ENCODE measurements around the gene C6orf15.

C6orf15 gene

DNA sequence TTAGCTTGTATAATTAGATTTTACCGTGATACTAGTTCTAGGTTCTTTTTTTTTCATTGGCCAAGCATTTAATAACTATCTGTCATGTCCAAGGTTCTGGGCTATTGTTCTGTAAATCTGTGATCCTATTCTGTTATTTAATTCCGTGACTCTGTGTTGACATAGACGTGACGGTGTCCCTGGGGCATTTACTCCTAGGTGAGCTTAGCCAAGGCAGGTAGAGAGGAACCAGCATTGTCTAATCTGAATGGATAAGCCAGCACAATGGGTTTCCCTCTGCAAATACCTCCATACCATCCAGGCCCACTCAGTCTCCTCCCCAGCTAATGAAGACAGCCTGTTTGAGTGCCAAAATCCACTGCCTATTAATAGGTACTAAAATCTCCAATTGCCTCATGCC is 16.8 kb upstream of the C6orf15 start:
- no peak for DNase-seq

GRCh38 chr6:31128093-31128676 is 15.8 kb upstream of the C6orf15 start:
- DNase-seq, result peak in 1 of 2 experiments; percentile 74

GRCh38 chr6:31126396-31127175 is 14.2 kb upstream of the C6orf15 start:
- DNase-seq, result no peak

GRCh38 chr6:31125586-31126363 is 13.4 kb upstream of the C6orf15 start:
- DNase-seq, result peak in 1 of 2 experiments; percentile 11

GRCh38 chr6:31125162-31125561 is 12.8 kb upstream of the C6orf15 start:
- DNase-seq, result no peak

GRCh38 chr6:31122791-31123706 is 10.7 kb upstream of the C6orf15 start:
- DNase-seq, result no peak

GRCh38 chr6:31121131-31121790 is 8.9 kb upstream of the C6orf15 start:
- no peak for DNase-seq

- no peak for DNase-seq
Observed at GRCh38 chr6:31120151-31120915, 8.0 kb upstream of the C6orf15 start, which contains the start of gene CDSN. TSS of gene CDSN (minus strand) at chr6:31120446. CDS start at chr6:31120419, 27 bp downstream.

DNA sequence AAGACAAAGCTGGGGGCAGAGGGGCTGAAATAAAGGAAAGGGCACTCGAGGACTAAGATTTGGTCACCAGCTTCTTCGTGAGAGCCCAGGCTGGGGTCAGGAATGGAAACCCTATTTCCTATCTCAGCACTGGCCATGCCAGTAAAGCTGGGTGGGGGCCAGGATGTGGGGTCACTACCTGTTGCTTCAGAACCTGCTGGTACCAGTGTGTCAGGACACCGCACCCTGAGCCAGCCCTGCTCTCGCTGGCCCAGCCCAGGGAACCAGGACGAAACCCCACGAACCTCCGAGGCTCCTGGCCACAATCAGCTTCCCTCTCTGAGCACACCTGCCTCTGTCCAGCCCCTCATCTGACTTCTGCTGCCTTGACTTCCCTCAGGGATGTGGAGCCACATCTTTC is 5.8 kb upstream of the C6orf15 start:
- no peak for DNase-seq

DNA sequence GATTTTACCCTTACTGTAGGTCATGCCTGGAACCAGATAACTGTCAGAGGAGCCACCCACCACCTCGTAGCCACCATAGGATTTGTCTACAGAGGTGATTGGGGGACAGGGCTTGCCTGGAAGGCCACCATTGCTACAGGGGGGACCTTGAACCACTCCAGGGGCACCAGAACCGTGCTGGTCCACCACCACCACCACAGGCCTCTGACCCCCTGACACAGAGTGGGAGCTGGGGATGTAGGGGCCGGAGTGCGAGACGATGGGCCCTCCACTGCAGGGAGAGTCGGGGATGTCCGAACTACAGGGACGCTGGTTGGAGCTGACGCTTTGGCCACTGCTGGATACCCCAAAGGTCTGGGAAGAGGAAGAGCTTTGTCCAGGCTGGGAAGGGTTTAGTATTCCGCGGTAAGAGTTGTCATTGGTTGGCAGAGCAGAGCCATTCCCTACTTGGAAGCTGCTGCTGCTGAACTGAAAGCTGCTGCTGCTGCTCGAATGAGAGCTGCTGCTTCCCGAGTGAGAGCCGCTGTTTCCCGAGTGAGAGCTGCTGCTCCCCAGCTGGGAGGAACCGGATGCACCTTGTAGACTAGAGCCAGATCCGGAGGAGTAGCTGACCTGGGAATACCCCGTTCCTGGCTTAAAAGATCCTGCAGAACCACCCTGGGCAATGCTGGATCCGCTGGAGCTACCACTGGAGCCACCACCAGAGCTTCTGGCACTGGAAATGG is 4.4 kb upstream of the C6orf15 start:
- no peak for DNase-seq

- DNase-seq, result no peak
Observed at GRCh38 chr6:31115941-31116560, 3.7 kb upstream of the C6orf15 start.

GRCh38 chr6:31114970-31115849 is 2.8 kb upstream of the C6orf15 start:
- no peak for DNase-seq

GRCh38 chr6:31114541-31114878 is 2.1 kb upstream of the C6orf15 start, which contains the start of gene PSORS1C1:
TSS of gene PSORS1C1 (plus strand) at chr6:31114800. CDS start at chr6:31129633, 14,833 bp downstream.
- no peak for DNase-seq

- DNase-seq, result no peak
Observed at GRCh38 chr6:31113861-31114540, 1.6 kb upstream of the C6orf15 start.

DNA sequence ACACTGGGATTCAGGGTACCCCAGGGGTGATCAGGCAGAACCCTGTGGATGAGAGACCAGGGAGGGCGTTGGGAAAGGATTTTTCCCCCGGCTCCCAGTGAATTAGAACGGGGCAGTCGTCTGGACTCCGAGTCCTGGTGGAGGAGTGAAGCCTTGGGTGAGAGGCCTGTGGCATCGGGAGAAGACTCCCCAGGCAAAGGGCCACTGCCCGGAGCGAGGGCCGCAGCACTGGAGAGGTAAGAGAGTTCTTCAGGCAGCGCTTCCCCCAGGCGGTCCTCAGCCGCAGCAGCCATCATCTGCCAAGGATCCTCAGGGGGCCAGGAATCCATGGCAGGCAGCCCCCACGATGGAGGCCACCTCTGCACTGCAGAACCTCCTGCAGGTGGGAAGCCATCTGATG is 663 bp downstream of the C6orf15 start:
- DNase-seq, result no peak

DNA sequence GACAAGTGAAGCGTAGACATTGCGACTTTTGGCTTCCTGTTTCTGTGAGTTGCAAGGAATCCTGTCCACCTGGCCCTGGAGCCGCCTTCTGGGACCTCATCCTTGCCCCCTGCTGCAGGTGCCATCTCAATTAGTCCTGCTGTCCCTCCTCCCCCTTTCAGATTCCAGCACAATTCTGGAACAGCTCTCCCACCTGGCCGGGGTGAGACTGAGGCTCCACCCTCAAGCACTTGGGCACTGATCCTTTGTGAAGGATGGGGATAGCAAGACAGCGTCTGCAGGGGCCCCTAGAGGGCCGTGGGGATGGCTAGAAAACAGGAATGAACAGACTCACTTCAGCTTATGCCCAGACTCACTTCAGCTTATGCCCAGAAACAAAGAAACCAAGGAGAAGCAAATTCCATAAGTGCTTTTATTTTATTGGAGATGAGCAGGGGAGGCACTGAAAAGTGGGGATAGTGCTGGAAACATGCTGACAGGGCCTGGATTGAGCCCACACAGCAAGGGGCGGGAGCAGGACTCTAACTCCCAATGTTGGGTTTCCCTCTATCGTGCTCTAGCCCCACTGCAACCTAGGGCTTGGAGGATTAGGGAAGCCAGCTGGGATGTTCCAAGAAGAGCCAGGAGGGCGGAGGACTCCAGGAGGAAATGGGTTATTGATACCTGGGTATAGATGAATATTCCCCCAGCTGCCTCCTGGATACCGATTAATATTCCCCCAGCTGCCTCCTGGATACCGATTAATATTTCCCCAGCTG is 1.4 kb downstream of the C6orf15 start:
- DNase-seq, result no peak

DNA sequence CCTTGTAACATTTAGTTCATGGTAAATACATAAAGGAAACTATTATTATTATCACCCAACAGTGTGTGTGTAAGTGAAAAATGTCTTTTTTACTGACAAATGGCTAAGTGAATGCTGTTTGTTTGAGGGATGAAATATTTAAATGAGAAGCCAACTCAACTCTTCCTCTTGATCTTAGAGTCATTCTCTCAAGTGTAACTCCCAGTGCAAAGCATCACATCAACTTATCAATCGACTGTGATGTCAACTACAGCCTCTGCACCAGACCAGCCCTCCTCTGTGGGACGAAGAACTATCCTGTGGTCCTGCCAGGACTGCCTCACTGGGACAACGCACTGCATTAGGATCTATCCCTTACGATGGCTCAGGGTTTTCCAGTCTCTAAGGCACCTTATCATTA is 5.3 kb downstream of the C6orf15 start:
- no peak for DNase-seq

DNA sequence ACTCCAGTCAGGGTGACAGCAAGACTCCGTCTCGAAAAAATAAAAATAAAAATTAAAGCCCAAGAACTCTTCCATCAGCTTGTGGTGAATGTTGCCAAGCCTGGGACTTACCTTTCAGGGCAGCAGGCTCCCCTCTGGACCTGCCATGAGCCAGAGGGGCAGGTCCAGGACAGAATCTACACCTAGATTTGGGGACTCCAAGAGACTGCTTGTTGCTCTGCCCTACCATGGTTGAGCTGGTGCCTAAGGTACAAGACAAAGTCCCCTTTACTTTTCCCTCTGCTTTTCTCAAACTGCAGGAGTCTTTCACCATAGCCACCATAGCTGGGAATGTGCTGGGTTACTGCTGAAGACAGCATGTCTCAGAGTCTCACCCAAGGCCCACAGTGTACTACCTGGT is 9.2 kb downstream of the C6orf15 start:
- no peak for DNase-seq
